Fibroblast of villous mesenchyme (primary cell): ENCODE data around the gene ZNF571. TPM values are rescaled to one million over a fixed set of nuclear protein-coding genes. Genes with fewer than 3 reads are reported as not detected.
A peak's percentile ranks its signal among the peaks of the same experiment; 100 is the strongest.

ENCODE experiments used
- DNase-seq: peaks from one replicate; pipeline ENCODE4 v3.0.0-alpha.2; 2010; ENCODE audit warnings: low read depth
- H3K4me3 ChIP-seq: 2 replicates; pipeline ENCODE4 v1.5.1; 2011; ENCODE audit warnings: low read depth, mild to moderate bottlenecking, low read length
- CTCF ChIP-seq: IDR thresholded peaks from 2 replicates; pipeline ENCODE4 v1.5.1; 2012; ENCODE audit warnings: low read depth, mild to moderate bottlenecking, low read length; ENCODE audit not compliant: insufficient read depth
- total RNA-seq: library from RNA; depleted of rRNA; stranded (reverse); fragments of >200 nt; gene quantifications from 2 replicates; pipeline ENCODE4 v1.2.3, GENCODE V29; 2012

The ZNF571 gene
- total RNA-seq, 1 donor, result 2.6 TPM

- H3K4me3 ChIP-seq, result no peak overlapping the region
- TF ChIP-seq CTCF, result no peak
- DNase-seq, result no peak
Observed at GRCh38 chr19:37565370-37565669, 29.3 kb downstream of the ZNF571 start.

GRCh38 chr19:37564624-37565369 lies 29.8 kb downstream of the ZNF571 start:
- no peak overlapping the region for H3K4me3 ChIP-seq
- no peak for TF ChIP-seq CTCF
- no peak for DNase-seq

GRCh38 chr19:37563518-37563917 lies 31.1 kb downstream of the ZNF571 start:
- no peak for DNase-seq

GRCh38 chr19:37551129-37551993 lies 43.2 kb downstream of the ZNF571 start:
- TF ChIP-seq CTCF, result peak; percentile 55
- peak; percentile 58 for DNase-seq
- peak overlapping the region; percentile 81 for H3K4me3 ChIP-seq

More at GRCh38 chr19:37563518-37563917, 31.1 kb downstream of the ZNF571 start:
- TF ChIP-seq CTCF, result no peak
- H3K4me3 ChIP-seq, result no peak overlapping the region

DNA sequence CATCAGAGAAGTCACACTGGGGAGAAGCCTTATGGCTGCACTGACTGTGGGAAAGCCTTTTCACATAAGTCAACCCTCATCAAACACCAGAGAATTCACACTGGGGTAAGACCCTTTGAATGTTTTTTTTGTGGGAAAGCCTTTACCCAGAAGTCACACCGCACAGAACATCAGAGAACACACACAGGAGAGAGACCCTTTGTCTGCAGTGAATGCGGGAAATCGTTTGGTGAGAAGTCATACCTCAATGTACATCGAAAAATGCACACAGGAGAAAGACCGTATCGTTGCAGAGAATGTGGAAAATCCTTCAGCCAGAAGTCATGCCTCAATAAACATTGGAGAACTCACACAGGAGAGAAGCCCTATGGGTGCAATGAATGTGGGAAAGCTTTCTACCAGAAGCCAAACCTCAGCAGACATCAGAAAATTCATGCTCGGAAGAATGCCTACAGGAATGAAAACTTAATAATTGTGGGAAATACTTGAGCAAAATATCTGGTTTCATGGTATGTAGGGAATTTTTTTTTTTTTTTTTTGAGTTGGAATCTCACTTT lies 57.1 kb downstream of the ZNF571 start:
- peak; percentile 1 for DNase-seq
- H3K4me3 ChIP-seq, result no peak overlapping the region
- TF ChIP-seq CTCF, result no peak

- DNase-seq, result no peak
Observed at GRCh38 chr19:37519890-37520289, 74.7 kb downstream of the ZNF571 start.

More at GRCh38 chr19:37519890-37520289, 74.7 kb downstream of the ZNF571 start:
- TF ChIP-seq CTCF, result no peak
- no peak overlapping the region for H3K4me3 ChIP-seq

Other genes starting within 250 kb of the ZNF571 start
- 3.9 and 5.6 TPM in 2 replicates for gene ZNF527, start 223.7 kb downstream of the ZNF571 start, total RNA-seq
- gene ZNF569, start 127.3 kb downstream of the ZNF571 start, total RNA-seq, result 6.1 and 8.2 TPM in 2 replicates
- 7.7 and 11.2 TPM in 2 replicates for gene ZNF570, start 125.4 kb downstream of the ZNF571 start, total RNA-seq
- gene ZNF793, start 87.9 kb downstream of the ZNF571 start, total RNA-seq, result 0.64 and 2.6 TPM in 2 replicates
- 0.32 and 0.86 TPM in 2 replicates for gene ZNF540, start 84 bp upstream of the ZNF571 start, total RNA-seq
- 21.6 and 25.1 TPM in 2 replicates for gene ZFP30, start 60.7 kb upstream of the ZNF571 start, total RNA-seq
- 1.6 and 4.3 TPM in 2 replicates for gene ZNF607, start 125.0 kb upstream of the ZNF571 start, total RNA-seq
- 4.8 and 6.0 TPM in 2 replicates for gene ZNF573, start 184.8 kb upstream of the ZNF571 start, total RNA-seq